Activated effector memory CD4-positive, alpha-beta T cell treated with Interleukin-2 at 50 U/mL for 16 hours (primary cell): ENCODE results near the gene TMEM231.
A peak's percentile ranks its signal among the peaks of the same experiment; 100 is the strongest.
"Not testable (repeated sequence)": the region's sequence is repeated elsewhere in the genome, so short reads cannot be mapped to it uniquely, and the experiment has no call there.

ENCODE experiments used
- DNase-seq: peaks from one replicate; pipeline ENCODE4 v3.0.0-alpha.2; 2020

The TMEM231 gene

GRCh38 chr16:75566040-75566757 is 10.1 kb upstream of the TMEM231 start, which contains the start of gene GABARAPL2:
Gene GABARAPL2 (plus strand): TSS chr16:75566379. CDS start chr16:75566487, 108 bp downstream.
- DNase-seq = peak; percentile 84

- no peak for DNase-seq
Measured at GRCh38 chr16:75565640-75566039, 9.6 kb upstream of the TMEM231 start.

- no peak for DNase-seq
Measured at GRCh38 chr16:75559564-75560372, 3.7 kb upstream of the TMEM231 start.

- DNase-seq = no peak
Measured at GRCh38 chr16:75558846-75559401, 2.9 kb upstream of the TMEM231 start.

GRCh38 chr16:75556431-75556950 is 439 bp upstream of the TMEM231 start:
- DNase-seq = no peak

GRCh38 chr16:75555213-75555706 is 792 bp downstream of the TMEM231 start:
- no peak for DNase-seq

GRCh38 chr16:75552951-75553350 is 3.1 kb downstream of the TMEM231 start:
- no peak for DNase-seq

GRCh38 chr16:75550211-75550662 is 5.8 kb downstream of the TMEM231 start:
- DNase-seq = no peak

GRCh38 chr16:75548456-75548855 is 7.6 kb downstream of the TMEM231 start:
- DNase-seq = not testable (repeated sequence)

GRCh38 chr16:75546293-75546692 is 9.8 kb downstream of the TMEM231 start:
- DNase-seq = no peak

- DNase-seq = not testable (repeated sequence)
Measured at GRCh38 chr16:75545879-75546278, 10.2 kb downstream of the TMEM231 start.

GRCh38 chr16:75542462-75542861 is 13.6 kb downstream of the TMEM231 start:
- not testable (repeated sequence) for DNase-seq

- DNase-seq = no peak
Measured at GRCh38 chr16:75541236-75541635, 14.8 kb downstream of the TMEM231 start.

GRCh38 chr16:75538882-75539565 is 17.0 kb downstream of the TMEM231 start:
- not testable (repeated sequence) for DNase-seq

- no peak for DNase-seq
Measured at GRCh38 chr16:75537776-75538175, 18.3 kb downstream of the TMEM231 start.

- no peak for DNase-seq
Measured at GRCh38 chr16:75535901-75536300, 20.2 kb downstream of the TMEM231 start, which contains the start of gene CHST5. Gene CHST5 (minus strand): TSS chr16:75536108. CDS start chr16:75530384, 5,724 bp downstream.

- DNase-seq = no peak
Measured at GRCh38 chr16:75535211-75535843, 20.7 kb downstream of the TMEM231 start.

- DNase-seq = no peak
Measured at GRCh38 chr16:75534560-75535205, 21.4 kb downstream of the TMEM231 start.

GRCh38 chr16:75532791-75533190 is 23.3 kb downstream of the TMEM231 start:
- DNase-seq = no peak

- DNase-seq = no peak
Measured at GRCh38 chr16:75532142-75532765, 23.8 kb downstream of the TMEM231 start.

GRCh38 chr16:75529959-75530358 is 26.1 kb downstream of the TMEM231 start:
- DNase-seq = no peak
